ENCODE data around the gene FTO.

- TF ChIP-seq CTCF (IDR thresholded peaks at IDR 0.05 in 4 of 5, conservative IDR thresholded peaks at IDR 0.05 in 1 of 5) = no peak
- no peak for TF ChIP-seq POLR2A (IDR thresholded peaks at IDR 0.05)
These were observed 487.6 kb downstream of the FTO start for GRCh38 chr16:54191592-54191991.

All from gastrocnemius medialis (tissue), 4 donors.